ENCODE results near the gene TGM6. TPM values are rescaled to one million over a fixed set of nuclear protein-coding genes. Genes with fewer than 3 reads are reported as not detected.

Gene TGM6
- total RNA-seq, 1 experiment from 2014 or later: not detected

DNA sequence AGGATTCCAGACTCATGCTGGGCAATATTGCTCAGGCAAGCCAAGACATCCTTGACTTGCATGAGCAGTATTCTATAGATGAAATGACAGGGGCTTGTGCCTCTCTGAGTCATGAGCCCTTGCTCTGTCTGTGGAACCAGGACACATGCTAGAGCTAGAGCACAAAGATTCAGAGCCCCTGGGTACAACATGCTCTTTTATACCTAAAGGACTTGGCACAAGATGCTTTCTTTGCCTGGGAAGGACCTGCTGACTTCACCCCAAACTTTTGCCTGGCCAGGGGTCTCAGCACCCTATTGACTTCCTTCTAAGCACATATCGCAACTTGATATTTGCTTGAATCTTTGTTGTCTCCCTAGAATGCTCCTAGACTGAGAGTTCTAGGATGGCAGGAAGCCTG lies 27.4 kb downstream of the TGM6 start:
- Histone ChIP-seq H3K27me3 (ENCODE audit: insufficient read depth, low read length) (no peaks in the 10 kb centered on the region), H2AFZ (ENCODE audit: low read length) (no peak overlapping the region), H3K4ac (ENCODE audit: low read depth, low read length) (no peak overlapping the region), H3K23me2 (ENCODE audit: insufficient read length, low read depth, low read length, poor library complexity, severe bottlenecking) (no peaks in the 10 kb centered on the region), H2BK15ac (ENCODE audit: low read depth, low read length) (no peak overlapping the region), H2BK5ac (ENCODE audit: insufficient read length, low read length) (no peak overlapping the region), H4K91ac (ENCODE audit: insufficient read length, low read depth, low read length) (no peak overlapping the region), H3K4me2 (ENCODE audit: insufficient read depth, insufficient read length, low read length) (no peak overlapping the region), H3K56ac (ENCODE audit: insufficient read length, low read depth, low read length) (no peak overlapping the region), H3K23ac (ENCODE audit: insufficient read length, low read depth, low read length) (no peak overlapping the region), H3K9ac (ENCODE audit: extremely low read depth, insufficient read length, low read length) (no peak overlapping the region), H4K8ac (replicated peaks; ENCODE audit: insufficient read length, low read depth, low read length) (no peak overlapping the region), H2BK120ac (ENCODE audit: low read depth, low read length, poor library complexity, severe bottlenecking) (no peak overlapping the region), H2BK12ac (ENCODE audit: insufficient read length, low read depth, low read length) (no peak overlapping the region), H3K4me1 (ENCODE audit: insufficient read depth, low read length) (no peaks in the 10 kb centered on the region), H2AK5ac (ENCODE audit: insufficient read length, low read length) (no peak overlapping the region), H3K27ac (ENCODE audit: insufficient read length, low read depth, low read length) (no peak overlapping the region), H4K5ac (ENCODE audit: insufficient read length, low read depth, low read length) (no peak overlapping the region), H3K79me2 (ENCODE audit: insufficient read depth, low read length) (no peaks in the 10 kb centered on the region), H3K9me3 (ENCODE audit: control insufficient read depth, low read depth, low read length) (no peaks in the 10 kb centered on the region), H3K18ac (ENCODE audit: insufficient read length, low read depth, low read length) (no peak overlapping the region), H3K79me1 (ENCODE audit: insufficient read depth, low read depth, low read length, poor library complexity, severe bottlenecking) (no peaks in the 10 kb centered on the region), H4K20me1 (ENCODE audit: control insufficient read depth, insufficient read depth, insufficient read length) (no peaks in the 10 kb centered on the region), H3K14ac (ENCODE audit: insufficient read depth, low read length) (no peak overlapping the region), H3T11ph (ENCODE audit: low read length) (no peak overlapping the region), H2BK20ac (ENCODE audit: low read depth, low read length, poor library complexity, severe bottlenecking) (no peak overlapping the region)
- peaks cover 7 to 8% of the 10 kb centered on the region in 2 experiments for H3K4me1 Mint-ChIP-seq
- peaks cover 0 to 4% (median 0%) of the 10 kb centered on the region in 3 experiments; a peak in 1 of 7 replicates for H3K36me3 Mint-ChIP-seq (ENCODE audit: insufficient read depth in 1 of 3, low read depth in 3 of 3)
- WGBS (ENCODE audit: extremely low coverage, insufficient read length, low lambda C conversion rate): no CpG with 5 or more reads among the region's 1 CpG
- H3K4me3 Mint-ChIP-seq: no peak overlapping the region
- DNase-seq: no peak
- H3K9me3 Mint-ChIP-seq: peaks cover 6 to 8% of the 10 kb centered on the region in 2 experiments; a peak in 4 of 5 replicates
- no peak overlapping the region for H3K27ac Mint-ChIP-seq
- H3K27me3 Mint-ChIP-seq (ENCODE audit: low read depth): peaks cover 12% of the 10 kb centered on the region
- TF ChIP-seq, protein P1, sequence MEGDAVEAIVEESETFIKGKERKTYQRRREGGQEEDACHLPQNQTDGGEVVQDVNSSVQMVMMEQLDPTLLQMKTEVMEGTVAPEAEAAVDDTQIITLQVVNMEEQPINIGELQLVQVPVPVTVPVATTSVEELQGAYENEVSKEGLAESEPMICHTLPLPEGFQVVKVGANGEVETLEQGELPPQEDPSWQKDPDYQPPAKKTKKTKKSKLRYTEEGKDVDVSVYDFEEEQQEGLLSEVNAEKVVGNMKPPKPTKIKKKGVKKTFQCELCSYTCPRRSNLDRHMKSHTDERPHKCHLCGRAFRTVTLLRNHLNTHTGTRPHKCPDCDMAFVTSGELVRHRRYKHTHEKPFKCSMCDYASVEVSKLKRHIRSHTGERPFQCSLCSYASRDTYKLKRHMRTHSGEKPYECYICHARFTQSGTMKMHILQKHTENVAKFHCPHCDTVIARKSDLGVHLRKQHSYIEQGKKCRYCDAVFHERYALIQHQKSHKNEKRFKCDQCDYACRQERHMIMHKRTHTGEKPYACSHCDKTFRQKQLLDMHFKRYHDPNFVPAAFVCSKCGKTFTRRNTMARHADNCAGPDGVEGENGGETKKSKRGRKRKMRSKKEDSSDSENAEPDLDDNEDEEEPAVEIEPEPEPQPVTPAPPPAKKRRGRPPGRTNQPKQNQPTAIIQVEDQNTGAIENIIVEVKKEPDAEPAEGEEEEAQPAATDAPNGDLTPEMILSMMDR (conservative IDR thresholded peaks at IDR 0.05): no peak

Data from H9 (cell line).